ENCODE data around the gene SMPD4. TPM values are rescaled to one million over a fixed set of nuclear protein-coding genes. Genes with fewer than 3 reads are reported as not detected.
"Not testable (repeated sequence)": the region's sequence is repeated elsewhere in the genome, so short reads cannot be mapped to it uniquely, and the experiment has no call there.

The SMPD4 gene
- total RNA-seq, 1 donor from 2014 or later, result 66.3 TPM

GRCh38 chr2:130102597-130103363 is 78.6 kb downstream of the SMPD4 start:
- not testable (repeated sequence) for H3K36me3 ChIP-seq (ENCODE audit: insufficient read depth, low read length); H3K4me1 ChIP-seq (ENCODE audit: insufficient read depth, low read length); H3K9me3 Mint-ChIP-seq (ENCODE audit: unreplicated experiment); H3K27ac Mint-ChIP-seq (ENCODE audit: unreplicated experiment); H3K4me1 Mint-ChIP-seq (ENCODE audit: low read depth, unreplicated experiment); H3K4me3 ChIP-seq (ENCODE audit: insufficient read depth, low read depth, low read length); H3K4me2 ChIP-seq (ENCODE audit: low read length); H2AFZ ChIP-seq (ENCODE audit: low read depth, low read length); FAIRE-seq; H3K27ac ChIP-seq (ENCODE audit: low read depth, low read length); H3K9me3 ChIP-seq (ENCODE audit: insufficient read depth, low read depth, low read length); H3K4me3 Mint-ChIP-seq (ENCODE audit: unreplicated experiment); H4K20me1 ChIP-seq (ENCODE audit: insufficient read depth, low read length); H3K27me3 Mint-ChIP-seq (ENCODE audit: low read depth, unreplicated experiment); H3K36me3 Mint-ChIP-seq (ENCODE audit: low read depth, unreplicated experiment); H3K27me3 ChIP-seq (ENCODE audit: insufficient read depth, low read length); H3K79me2 ChIP-seq (ENCODE audit: insufficient read depth, low read length); DNase-seq (ENCODE audit: low read depth); H3K9ac ChIP-seq (ENCODE audit: low read length)

Other genes starting within 250 kb of the SMPD4 start
- 0.09 and 0.14 TPM in 2 replicates for gene RAB6C, start 201.9 kb downstream of the SMPD4 start, total RNA-seq
- gene POTEF, start 52.4 kb downstream of the SMPD4 start, total RNA-seq, result 2.1 and 2.3 TPM in 2 replicates
- gene CCDC74B, start 36.5 kb downstream of the SMPD4 start, total RNA-seq, result 3.0 and 3.7 TPM in 2 replicates
- 232 and 234 TPM in 2 replicates for gene MZT2B, start 660 bp upstream of the SMPD4 start, total RNA-seq
- not detected in 2 replicates for gene TUBA3E, start 16.8 kb upstream of the SMPD4 start, total RNA-seq
- 65.5 and 78.9 TPM in 2 replicates for gene IMP4, start 161.3 kb upstream of the SMPD4 start, total RNA-seq
- gene PTPN18, start 174.5 kb upstream of the SMPD4 start, total RNA-seq, result 9.9 and 10.4 TPM in 2 replicates